ENCODE data around the gene ADPRHL1.

The ADPRHL1 gene

DNA sequence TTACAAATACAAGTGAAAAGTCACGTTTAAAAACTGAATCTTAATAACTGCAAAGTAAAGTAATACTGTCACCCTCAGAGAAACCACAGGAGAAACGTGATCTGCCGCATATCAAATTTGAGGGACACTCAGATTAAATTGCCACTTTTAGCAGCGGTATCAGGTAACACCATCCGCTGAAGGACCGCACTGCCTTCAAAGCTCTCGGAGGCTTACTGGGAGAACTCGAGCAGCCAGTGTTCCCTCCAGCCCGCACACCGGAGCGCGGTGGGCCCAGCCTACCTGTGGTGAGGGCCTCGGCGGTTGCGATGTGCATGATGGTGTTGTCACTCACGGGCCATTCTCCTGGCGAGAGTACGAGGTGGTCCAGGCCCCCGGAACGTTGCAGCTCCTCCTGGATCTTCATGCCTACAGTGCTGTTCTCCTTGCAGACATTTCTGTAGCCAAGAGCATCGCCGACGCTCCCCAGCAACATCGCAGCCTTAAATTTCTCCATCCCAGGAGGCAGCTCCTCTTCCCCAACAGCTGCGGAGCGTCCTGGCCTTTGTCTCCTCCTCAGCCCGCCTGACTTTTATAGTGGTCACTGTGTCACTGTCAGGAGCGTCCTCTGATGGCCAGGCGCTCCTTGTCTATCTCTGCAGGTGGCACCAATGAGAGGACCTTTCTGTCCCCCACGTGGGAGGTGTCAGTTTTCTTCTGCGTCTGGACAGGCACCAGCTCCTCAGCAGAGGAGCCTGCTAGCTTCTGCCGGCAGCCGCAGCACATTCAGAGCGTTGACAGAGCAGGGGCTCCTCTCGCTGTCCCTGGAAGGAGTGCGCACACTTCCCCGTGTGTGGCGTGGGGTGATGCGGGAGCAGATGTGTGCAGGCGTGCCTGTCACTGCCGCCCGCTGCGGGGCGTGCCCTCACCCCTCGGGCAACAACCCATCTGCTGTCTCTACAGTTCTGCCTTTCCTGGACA, at the start of gene ADPRHL1:
Gene ADPRHL1, minus strand, starts transcription at position 547 of the 960 bp plus-strand sequence. Its CDS starts 51 bp downstream, at position 496.
- peak; percentile 24 for DNase-seq

DNA sequence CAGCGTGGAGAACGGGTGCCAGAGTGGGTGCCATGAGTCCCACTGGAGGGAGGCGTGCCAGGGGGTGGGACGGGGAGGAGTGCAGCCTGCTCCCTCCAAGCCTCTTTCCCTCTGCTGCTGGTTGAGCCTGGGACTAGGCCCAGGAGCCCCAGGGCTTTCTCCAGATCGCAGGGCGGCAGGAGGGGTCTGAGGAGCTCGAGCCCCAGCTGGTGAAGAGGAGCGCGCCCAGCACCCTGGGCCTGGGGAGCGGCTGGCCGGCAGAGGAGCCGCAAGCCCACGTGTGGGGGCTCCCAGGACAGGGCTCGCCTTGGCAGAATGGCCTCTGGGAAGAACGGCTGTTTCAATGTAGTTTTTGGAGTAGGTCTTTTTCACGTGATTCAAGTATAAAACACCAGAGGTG, 49.4 kb upstream of the ADPRHL1 start:
- DNase-seq, result no peak

DNA sequence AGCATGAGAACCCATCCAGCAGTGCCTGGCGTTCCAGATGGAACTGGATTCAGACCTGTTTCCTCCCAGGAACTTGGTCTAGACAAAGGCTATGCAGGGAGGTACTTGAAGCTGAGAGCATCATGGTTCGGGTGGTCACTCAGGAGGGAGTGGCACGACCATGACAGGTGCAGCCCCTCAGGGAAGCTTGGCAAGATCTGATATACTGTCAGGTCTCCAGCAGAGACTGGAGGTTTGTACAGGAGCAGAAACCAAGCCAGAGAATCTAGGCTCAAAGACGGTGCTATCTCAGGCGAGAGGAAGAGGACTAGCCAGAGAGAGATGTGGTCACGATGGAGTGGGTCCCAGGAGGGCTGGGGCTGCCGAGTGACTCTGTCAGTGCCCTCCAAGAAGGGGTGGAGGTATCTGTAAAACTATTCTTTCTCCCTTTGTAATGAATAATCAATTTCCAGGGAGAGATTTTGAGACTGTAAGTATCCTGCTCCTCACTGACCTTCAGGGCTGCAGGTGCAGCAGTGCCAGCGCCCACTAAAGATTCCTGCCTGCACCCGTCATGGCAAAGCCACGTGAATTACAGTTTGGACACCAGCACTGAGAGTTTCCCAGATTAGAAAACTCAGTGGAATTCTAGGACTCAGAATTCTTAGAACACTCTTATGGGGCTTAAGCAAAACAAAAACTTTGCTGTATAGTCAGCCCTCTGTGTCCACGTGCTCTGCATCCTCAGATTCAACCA, 47.4 kb upstream of the ADPRHL1 start:
- no peak for DNase-seq

GRCh38 chr13:113499936-113500335, 46.6 kb upstream of the ADPRHL1 start:
- no peak for DNase-seq

- DNase-seq, result no peak
Observed at GRCh38 chr13:113498905-113499304, 45.6 kb upstream of the ADPRHL1 start.

GRCh38 chr13:113497217-113497616, 43.9 kb upstream of the ADPRHL1 start:
- DNase-seq, result no peak

- no peak for DNase-seq
Observed at GRCh38 chr13:113495494-113496210, 42.4 kb upstream of the ADPRHL1 start.

GRCh38 chr13:113493315-113493951, 40.1 kb upstream of the ADPRHL1 start:
- DNase-seq, result no peak

- DNase-seq, result no peak
Observed at GRCh38 chr13:113491982-113492381, 38.7 kb upstream of the ADPRHL1 start.

- no peak for DNase-seq
Observed at GRCh38 chr13:113491418-113491883, 38.2 kb upstream of the ADPRHL1 start.

- peak; percentile 94 for DNase-seq
Observed at GRCh38 chr13:113490496-113491417, 37.5 kb upstream of the ADPRHL1 start, which contains the start of gene DCUN1D2. Gene DCUN1D2 (minus strand): TSS chr13:113490711. CDS start chr13:113490669, 42 bp downstream.

GRCh38 chr13:113489549-113490495, 36.5 kb upstream of the ADPRHL1 start:
- peak; percentile 80 for DNase-seq

- no peak for DNase-seq
Observed at GRCh38 chr13:113489171-113489548, 35.9 kb upstream of the ADPRHL1 start.

DNA sequence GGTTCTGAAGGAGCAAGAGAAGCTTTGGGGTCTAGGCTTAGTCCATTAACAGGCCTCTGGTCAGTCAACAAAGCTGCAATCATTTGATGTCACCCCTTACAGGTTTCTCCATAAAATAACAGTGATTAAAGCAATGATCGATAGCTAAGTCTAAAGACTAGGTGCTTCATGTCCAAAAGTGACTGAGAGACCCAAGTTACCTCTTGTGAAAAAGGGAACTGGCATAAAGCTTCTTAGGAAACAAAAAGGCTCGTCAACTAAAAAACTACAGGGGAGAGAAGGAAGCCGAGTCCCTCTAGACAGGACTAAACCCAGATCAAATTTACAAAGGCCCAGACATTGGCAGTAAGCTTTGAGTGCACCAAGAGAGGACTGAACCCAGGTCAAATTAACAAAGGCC, 35.0 kb upstream of the ADPRHL1 start:
- no peak for DNase-seq

DNA sequence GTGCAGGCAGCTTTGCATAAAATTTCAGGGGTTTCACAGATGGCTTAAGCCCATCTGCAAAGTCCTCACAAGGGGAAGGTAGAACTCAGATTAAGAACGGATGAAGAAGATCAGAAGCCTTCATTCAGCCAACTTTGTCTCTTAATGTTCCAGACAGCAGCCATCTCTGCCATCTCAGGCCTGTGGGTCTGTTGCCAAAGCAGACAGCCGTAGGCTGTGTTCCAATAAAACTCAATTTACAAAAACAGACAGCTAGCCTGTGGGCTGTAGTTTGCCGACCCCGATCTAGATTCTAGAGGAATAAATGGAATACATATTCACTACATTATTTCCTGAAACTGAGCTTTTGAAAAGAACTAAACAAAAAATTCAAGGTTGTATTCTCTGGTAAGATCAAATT, 33.4 kb upstream of the ADPRHL1 start:
- no peak for DNase-seq

DNA sequence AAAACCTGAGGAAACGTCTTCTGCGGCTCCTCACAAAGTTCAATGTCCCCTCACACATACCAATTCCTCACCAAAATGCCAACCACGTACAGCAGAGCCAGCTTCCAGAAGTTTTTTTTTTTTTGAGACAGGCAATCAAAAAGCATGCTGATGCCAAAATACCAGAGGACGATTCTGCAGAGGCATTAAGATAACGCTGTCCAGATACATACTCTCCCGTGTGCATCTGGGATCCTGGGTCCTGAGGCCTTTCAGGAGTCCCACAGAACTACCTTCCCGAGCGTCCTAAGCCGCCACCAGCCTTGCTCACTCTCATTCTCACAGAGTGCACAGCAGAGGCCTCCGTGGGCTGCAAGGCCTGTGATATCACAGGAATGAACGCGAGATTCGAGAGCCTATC, 32.3 kb upstream of the ADPRHL1 start:
- DNase-seq, result no peak

DNA sequence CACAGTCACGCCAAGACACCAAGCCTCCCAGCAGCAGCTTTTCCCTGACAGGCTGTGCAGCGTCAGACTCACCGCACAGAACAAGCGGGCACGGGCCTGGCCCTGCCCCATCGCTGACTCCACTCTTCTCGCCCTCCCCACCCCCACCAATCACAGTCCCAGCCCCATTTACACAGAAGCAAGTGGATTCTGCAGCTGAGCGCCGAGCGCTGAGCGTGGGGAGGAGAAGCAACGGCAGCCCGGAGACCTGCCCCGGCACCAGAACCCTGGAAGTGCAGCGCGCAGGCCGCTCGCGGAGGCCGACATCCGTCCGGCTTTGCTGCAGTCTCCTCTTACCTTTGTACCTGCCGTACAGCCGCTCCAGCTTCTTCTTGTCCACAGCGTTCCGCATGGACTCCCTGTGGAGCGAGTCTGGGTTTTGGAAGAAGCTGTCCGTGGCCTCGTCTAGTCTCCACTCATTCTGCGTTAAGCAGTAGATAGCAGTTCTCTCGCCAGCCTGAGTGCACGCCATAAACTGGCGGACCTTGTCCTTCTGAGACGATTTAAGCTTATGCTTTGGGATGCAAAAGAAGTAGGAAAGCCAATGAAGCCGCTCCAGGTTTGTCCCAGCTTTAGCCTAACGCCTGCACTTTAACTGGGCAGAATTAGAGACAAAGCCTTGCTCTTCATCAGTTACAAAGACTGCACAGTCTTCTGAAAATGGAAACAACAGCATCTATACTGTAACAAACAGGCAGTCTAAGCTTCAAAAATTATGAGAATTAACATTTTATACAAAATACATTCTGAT, 30.4 kb upstream of the ADPRHL1 start:
- DNase-seq, result no peak

GRCh38 chr13:113483081-113483480, 29.8 kb upstream of the ADPRHL1 start:
- DNase-seq, result no peak

DNA sequence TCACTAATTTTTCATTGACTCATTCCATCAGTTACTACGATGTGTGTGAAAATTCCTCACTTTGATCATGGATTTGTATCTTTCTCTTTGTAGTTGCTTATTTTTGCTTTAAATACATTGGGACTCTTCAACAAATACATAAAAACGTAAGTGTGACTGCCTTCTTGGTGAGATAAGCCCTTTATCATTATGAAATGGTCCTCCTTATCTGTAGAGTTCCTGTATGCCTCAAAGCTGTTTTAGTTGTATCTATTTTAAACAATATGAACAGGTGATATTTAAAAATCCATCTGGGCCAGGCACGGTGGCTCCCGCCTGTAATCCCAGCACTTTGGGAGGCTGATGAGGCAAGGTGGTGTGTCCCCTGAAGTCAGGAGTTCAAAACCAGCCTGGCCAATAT, 25.9 kb upstream of the ADPRHL1 start:
- DNase-seq, result no peak
